Neural cell (in vitro differentiated cells): ENCODE results near the gene CHST11.

Source experiments
- EP300 ChIP-seq: fragments of 450-650 bp; conservative IDR thresholded peaks from 2 replicates; pipeline ENCODE4 v1.6.1; 2014; ENCODE audit warnings: antibody characterized with exemption, mild to moderate bottlenecking, moderate library complexity; ENCODE audit not compliant: poor library complexity, severe bottlenecking
- EZH2 ChIP-seq: fragments of 200-600, 300-800 bp; shearing (Covaris generic), sonication (generic); IDR thresholded peaks from 2 replicates; pipeline ENCODE4 v1.6.1; 2014; ENCODE audit warnings: antibody characterized with exemption, low read length, borderline replicate concordance, mild to moderate bottlenecking; ENCODE audit not compliant: insufficient read depth, poor library complexity, severe bottlenecking
- POLR2AphosphoS5 ChIP-seq: IDR thresholded peaks from 2 replicates; pipeline ENCODE4 v1.6.1; 2012
- RAD21 ChIP-seq: fragments of 450-650 bp; conservative IDR thresholded peaks from 2 replicates; pipeline ENCODE4 v1.6.1; 2014; ENCODE audit warnings: antibody characterized with exemption, mild to moderate bottlenecking, moderate library complexity
- SMC3 ChIP-seq: fragments of 450-650 bp; conservative IDR thresholded peaks from 2 replicates; pipeline ENCODE4 v1.6.1; 2014; ENCODE audit warnings: antibody characterized with exemption, mild to moderate bottlenecking, moderate library complexity; ENCODE audit not compliant: poor library complexity
- TAF1 ChIP-seq: IDR thresholded peaks from 2 replicates; pipeline ENCODE4 v1.6.1; 2012; ENCODE audit warnings: low read depth
- TF ChIP-seq, protein P1 (sequence below): fragments of 450-650 bp; IDR thresholded peaks from 2 replicates; pipeline ENCODE4 v1.5.1; 2014; ENCODE audit warnings: antibody characterized with exemption, mild to moderate bottlenecking, moderate library complexity; ENCODE audit not compliant: poor library complexity, severe bottlenecking
- TF ChIP-seq, protein P2 (sequence below): IDR thresholded peaks from 2 replicates; pipeline ENCODE4 v1.6.1; 2012; ENCODE audit warnings: borderline replicate concordance

DNA sequence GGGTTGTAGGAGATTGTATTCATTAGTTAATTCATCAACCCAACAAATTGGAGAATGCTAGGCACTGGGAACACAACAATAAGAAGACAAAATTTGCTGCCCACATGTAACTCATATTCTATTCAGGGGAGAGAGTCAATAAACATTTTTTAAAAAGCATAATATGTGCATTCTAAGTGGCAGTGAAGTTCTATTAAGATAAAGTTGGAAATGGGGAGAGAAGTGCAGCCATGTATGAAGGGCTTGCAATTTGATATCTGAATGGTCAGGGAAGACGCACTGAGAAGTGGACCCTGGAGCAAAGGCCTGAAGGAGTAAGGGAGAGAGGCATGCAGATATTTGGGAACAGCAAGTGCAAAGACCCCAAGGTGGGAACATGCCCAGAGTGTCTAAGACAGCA is 40.2 kb upstream of the CHST11 start:
- TF ChIP-seq, protein P1, sequence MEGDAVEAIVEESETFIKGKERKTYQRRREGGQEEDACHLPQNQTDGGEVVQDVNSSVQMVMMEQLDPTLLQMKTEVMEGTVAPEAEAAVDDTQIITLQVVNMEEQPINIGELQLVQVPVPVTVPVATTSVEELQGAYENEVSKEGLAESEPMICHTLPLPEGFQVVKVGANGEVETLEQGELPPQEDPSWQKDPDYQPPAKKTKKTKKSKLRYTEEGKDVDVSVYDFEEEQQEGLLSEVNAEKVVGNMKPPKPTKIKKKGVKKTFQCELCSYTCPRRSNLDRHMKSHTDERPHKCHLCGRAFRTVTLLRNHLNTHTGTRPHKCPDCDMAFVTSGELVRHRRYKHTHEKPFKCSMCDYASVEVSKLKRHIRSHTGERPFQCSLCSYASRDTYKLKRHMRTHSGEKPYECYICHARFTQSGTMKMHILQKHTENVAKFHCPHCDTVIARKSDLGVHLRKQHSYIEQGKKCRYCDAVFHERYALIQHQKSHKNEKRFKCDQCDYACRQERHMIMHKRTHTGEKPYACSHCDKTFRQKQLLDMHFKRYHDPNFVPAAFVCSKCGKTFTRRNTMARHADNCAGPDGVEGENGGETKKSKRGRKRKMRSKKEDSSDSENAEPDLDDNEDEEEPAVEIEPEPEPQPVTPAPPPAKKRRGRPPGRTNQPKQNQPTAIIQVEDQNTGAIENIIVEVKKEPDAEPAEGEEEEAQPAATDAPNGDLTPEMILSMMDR: no peak
- TF ChIP-seq TAF1 (no peak), EP300 (no peak), POLR2AphosphoS5 (no peak), RAD21 (no peak), SMC3 (no peak), EZH2 (no peak)
- TF ChIP-seq, protein P2, sequence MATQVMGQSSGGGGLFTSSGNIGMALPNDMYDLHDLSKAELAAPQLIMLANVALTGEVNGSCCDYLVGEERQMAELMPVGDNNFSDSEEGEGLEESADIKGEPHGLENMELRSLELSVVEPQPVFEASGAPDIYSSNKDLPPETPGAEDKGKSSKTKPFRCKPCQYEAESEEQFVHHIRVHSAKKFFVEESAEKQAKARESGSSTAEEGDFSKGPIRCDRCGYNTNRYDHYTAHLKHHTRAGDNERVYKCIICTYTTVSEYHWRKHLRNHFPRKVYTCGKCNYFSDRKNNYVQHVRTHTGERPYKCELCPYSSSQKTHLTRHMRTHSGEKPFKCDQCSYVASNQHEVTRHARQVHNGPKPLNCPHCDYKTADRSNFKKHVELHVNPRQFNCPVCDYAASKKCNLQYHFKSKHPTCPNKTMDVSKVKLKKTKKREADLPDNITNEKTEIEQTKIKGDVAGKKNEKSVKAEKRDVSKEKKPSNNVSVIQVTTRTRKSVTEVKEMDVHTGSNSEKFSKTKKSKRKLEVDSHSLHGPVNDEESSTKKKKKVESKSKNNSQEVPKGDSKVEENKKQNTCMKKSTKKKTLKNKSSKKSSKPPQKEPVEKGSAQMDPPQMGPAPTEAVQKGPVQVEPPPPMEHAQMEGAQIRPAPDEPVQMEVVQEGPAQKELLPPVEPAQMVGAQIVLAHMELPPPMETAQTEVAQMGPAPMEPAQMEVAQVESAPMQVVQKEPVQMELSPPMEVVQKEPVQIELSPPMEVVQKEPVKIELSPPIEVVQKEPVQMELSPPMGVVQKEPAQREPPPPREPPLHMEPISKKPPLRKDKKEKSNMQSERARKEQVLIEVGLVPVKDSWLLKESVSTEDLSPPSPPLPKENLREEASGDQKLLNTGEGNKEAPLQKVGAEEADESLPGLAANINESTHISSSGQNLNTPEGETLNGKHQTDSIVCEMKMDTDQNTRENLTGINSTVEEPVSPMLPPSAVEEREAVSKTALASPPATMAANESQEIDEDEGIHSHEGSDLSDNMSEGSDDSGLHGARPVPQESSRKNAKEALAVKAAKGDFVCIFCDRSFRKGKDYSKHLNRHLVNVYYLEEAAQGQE: no peak
